ENCODE results near the gene MRAS. TPM values are rescaled to one million over a fixed set of nuclear protein-coding genes. Genes with fewer than 3 reads are reported as not detected.

MRAS gene
- total RNA-seq, 1 donor from 2014 or later = 35.0 TPM

DNA sequence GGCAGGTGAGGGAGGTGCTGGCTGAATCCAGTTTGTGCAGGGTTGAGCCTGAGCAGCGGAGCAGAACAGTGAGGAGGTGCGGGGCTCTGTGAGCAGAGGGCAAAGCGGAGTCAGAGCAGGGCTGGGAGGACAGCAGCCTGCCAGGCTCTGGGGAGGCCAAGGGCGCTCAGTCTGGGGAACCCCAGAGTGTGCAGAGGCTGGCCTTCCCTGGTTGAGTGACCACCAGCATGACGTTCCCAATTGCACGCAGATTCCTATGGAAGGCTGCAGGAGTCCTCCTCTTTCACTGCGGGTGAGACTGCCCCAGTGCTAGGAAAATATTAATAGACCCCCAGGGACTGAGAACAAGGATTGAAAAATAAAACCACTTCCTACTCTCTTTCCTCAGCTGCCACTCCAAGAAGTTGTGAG is 13.2 kb downstream of the MRAS start:
- DNase-seq (ENCODE audit: low read depth) = peak; percentile 68
- H3K36me3 ChIP-seq (ENCODE audit: control insufficient read depth, insufficient read depth, low read length) = no peaks in the 10 kb centered on the region
- no peak overlapping the region for H3K4me3 ChIP-seq (ENCODE audit: low read depth, low read length)
- H3K27me3 ChIP-seq (ENCODE audit: control insufficient read depth, insufficient read depth, low read length) = no peaks in the 10 kb centered on the region
- TF ChIP-seq, protein P1, sequence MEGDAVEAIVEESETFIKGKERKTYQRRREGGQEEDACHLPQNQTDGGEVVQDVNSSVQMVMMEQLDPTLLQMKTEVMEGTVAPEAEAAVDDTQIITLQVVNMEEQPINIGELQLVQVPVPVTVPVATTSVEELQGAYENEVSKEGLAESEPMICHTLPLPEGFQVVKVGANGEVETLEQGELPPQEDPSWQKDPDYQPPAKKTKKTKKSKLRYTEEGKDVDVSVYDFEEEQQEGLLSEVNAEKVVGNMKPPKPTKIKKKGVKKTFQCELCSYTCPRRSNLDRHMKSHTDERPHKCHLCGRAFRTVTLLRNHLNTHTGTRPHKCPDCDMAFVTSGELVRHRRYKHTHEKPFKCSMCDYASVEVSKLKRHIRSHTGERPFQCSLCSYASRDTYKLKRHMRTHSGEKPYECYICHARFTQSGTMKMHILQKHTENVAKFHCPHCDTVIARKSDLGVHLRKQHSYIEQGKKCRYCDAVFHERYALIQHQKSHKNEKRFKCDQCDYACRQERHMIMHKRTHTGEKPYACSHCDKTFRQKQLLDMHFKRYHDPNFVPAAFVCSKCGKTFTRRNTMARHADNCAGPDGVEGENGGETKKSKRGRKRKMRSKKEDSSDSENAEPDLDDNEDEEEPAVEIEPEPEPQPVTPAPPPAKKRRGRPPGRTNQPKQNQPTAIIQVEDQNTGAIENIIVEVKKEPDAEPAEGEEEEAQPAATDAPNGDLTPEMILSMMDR (IDR thresholded peaks at IDR 0.05; ENCODE audit: insufficient read depth, low read length, poor library complexity, severe bottlenecking) = no peak

DNA sequence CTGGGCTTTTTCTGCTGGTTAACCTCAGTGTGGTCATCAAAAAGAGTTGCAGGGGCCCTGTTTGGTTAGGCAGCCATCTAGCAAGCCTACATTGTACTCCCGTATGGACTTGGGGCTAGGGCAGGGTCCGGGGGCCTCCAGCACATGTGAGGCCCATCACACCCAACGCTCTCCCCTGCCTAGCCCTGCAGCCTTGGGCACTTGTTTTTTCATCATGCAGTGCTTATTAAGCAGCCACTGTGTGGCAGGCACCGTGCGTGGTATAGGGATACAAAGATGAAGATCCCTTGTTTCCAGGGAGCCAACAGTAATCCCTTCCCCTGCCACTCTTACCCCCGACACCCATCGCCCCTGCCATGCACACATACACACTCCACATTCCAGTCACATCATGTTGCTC is 14.2 kb downstream of the MRAS start:
- DNase-seq (ENCODE audit: low read depth) = no peak
- Histone ChIP-seq H3K4me3 (ENCODE audit: low read depth, low read length) (no peak overlapping the region), H3K36me3 (ENCODE audit: control insufficient read depth, insufficient read depth, low read length) (no peaks in the 10 kb centered on the region), H3K27me3 (ENCODE audit: control insufficient read depth, insufficient read depth, low read length) (no peaks in the 10 kb centered on the region)
- TF ChIP-seq, protein P1 (IDR thresholded peaks at IDR 0.05; ENCODE audit: insufficient read depth, low read length, poor library complexity, severe bottlenecking) = no peak

DNA sequence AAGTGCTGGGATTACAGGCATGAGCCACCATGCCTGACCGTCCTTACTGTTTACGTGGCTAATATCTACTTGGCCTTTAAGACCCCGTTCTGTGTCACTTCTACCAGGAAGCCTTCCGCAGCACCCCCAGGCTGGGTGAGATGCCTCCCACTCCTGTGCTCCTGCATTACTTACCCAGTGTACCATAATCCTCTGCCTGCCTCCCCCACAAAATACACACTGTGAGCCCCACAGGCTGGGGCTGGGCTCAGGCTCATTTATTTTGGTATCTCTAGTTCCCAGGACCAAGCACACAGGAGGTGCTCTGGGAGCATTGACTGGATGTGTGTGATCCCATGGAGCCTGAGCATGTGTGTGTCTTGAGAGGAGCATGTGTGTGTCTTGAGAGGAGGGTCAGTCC is 14.9 kb downstream of the MRAS start:
- no peaks in the 10 kb centered on the region for H3K27me3 ChIP-seq (ENCODE audit: control insufficient read depth, insufficient read depth, low read length)
- DNase-seq (ENCODE audit: low read depth) = no peak
- no peak overlapping the region for H3K4me3 ChIP-seq (ENCODE audit: low read depth, low read length)
- H3K36me3 ChIP-seq (ENCODE audit: control insufficient read depth, insufficient read depth, low read length) = no peaks in the 10 kb centered on the region
- TF ChIP-seq, protein P1 (IDR thresholded peaks at IDR 0.05; ENCODE audit: insufficient read depth, low read length, poor library complexity, severe bottlenecking) = no peak

DNA sequence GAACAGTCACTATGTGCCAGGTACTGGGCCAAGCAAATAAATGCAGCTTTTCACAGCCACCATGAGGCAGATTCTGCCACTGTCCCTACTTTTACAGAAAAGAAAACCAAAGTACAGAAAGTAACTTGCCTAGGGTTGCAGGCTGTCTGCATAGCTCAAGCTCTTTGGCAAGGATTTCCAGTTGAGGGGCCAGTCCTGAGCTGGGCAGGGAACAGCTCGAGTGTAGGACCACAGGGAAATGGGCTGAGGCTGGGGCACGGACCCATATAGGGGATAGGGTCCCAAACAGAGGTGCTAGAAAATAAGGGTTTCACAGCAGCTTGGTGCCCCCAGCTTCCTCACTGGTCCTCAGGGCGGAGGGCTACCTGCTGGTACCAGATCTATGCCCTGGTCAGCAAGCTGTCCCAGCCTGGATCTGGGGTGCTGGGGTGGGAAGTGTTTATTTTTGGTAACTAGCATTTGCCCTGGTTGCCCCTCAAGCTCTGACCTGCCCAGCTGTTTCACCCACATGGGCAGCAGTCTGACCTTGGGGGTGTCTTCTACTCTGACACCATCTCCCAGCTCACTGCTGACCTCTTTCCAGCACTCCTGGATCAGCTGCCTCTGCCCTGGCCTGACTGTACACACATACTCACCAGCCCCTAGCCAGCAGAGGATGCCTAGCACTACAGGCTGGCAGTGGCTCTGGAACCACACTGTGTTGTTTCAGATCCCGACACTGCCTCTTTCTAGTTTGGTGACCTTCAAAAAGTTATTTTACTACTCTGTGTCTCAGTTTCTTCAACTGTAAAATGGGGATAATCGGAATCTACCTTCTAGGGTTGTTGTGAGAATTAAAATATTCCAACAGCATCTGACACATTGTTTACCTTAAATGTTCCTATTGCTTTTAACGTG is 16.2 kb downstream of the MRAS start:
- TF ChIP-seq, protein P1 (IDR thresholded peaks at IDR 0.05; ENCODE audit: insufficient read depth, low read length, poor library complexity, severe bottlenecking) = no peak
- no peaks in the 10 kb centered on the region for H3K36me3 ChIP-seq (ENCODE audit: control insufficient read depth, insufficient read depth, low read length)
- H3K4me3 ChIP-seq (ENCODE audit: low read depth, low read length) = no peak overlapping the region
- H3K27me3 ChIP-seq (ENCODE audit: control insufficient read depth, insufficient read depth, low read length) = no peaks in the 10 kb centered on the region
- no peak for DNase-seq (ENCODE audit: low read depth)

DNA sequence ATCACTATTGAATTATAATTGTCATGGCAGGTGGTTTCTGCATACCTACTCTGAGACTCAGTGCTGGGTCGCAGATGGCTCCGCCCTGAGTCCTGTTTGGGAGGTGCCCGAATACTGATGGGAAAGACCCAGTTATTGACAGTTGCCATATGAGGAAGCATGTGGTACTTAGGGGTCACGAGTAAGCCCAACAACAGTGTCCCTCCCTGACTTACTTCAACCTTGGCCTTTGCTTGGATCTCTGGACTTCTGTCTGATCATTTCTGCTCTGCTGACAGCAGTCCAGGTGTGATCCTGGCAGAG is 16.8 kb downstream of the MRAS start:
- H3K4me3 ChIP-seq (ENCODE audit: low read depth, low read length) = no peak overlapping the region
- no peak for DNase-seq (ENCODE audit: low read depth)
- H3K36me3 ChIP-seq (ENCODE audit: control insufficient read depth, insufficient read depth, low read length) = no peaks in the 10 kb centered on the region
- TF ChIP-seq, protein P1 (IDR thresholded peaks at IDR 0.05; ENCODE audit: insufficient read depth, low read length, poor library complexity, severe bottlenecking) = no peak
- no peaks in the 10 kb centered on the region for H3K27me3 ChIP-seq (ENCODE audit: control insufficient read depth, insufficient read depth, low read length)
